Upper lobe of right lung (tissue), 1 donor: ENCODE measurements around the gene DPP7. TPM values are rescaled to one million over a fixed set of nuclear protein-coding genes. Genes with fewer than 3 reads are reported as not detected.

ENCODE experiments used
- ATAC-seq: fragments of 200-7000 bp; cut with Tn5 transposase; one replicate; pipeline ENCODE4 v1.9.1; 2020; ENCODE audit warnings: mild to moderate bottlenecking, moderate library complexity
- DNase-seq: peaks from one replicate; pipeline ENCODE4 v3.0.0-alpha.2; 2020
- H3K27ac ChIP-seq: fragments of 200-600 bp; one replicate; pipeline ENCODE4 v1.8.0; 2022
- H3K27me3 ChIP-seq: fragments of 200-600 bp; one replicate; pipeline ENCODE4 v1.8.0; 2022; ENCODE audit warnings: mild to moderate bottlenecking
- H3K36me3 ChIP-seq: fragments of 200-600 bp; one replicate; pipeline ENCODE4 v1.8.0; 2022
- H3K4me1 ChIP-seq: fragments of 200-600 bp; one replicate; pipeline ENCODE4 v1.8.0; 2022
- H3K4me3 ChIP-seq: fragments of 200-600 bp; one replicate; pipeline ENCODE4 v1.8.0; 2022; ENCODE audit warnings: mild to moderate bottlenecking
- H3K9me3 ChIP-seq: fragments of 200-600 bp; one replicate; pipeline ENCODE4 v1.8.0; 2022
- CTCF ChIP-seq: fragments of 200-600 bp; IDR thresholded peaks from one replicate; pipeline ENCODE4 v1.8.0; 2022; ENCODE audit warnings: antibody characterized with exemption
- intact Hi-C: fragments of 100-400 bp; cut with DNase I; formaldehyde crosslinking; loops from one replicate; pipeline ENCODE4 v1.11.0; 2022
- total RNA-seq: library from RNA; stranded (reverse); fragmentation: NEBNext Ultra II Directional; extraction: Animal tissue kit (Norgen Biotek cat#: 25700); gene quantifications from one replicate; pipeline ENCODE4 v1.2.1, GENCODE V29; 2021
- donor health status: DM: no; HTN: yes; CAD: no; lungs with severe emphysema.

The DPP7 gene
- total RNA-seq, 1 donor from 2014 or later, result 183 TPM

DNA sequence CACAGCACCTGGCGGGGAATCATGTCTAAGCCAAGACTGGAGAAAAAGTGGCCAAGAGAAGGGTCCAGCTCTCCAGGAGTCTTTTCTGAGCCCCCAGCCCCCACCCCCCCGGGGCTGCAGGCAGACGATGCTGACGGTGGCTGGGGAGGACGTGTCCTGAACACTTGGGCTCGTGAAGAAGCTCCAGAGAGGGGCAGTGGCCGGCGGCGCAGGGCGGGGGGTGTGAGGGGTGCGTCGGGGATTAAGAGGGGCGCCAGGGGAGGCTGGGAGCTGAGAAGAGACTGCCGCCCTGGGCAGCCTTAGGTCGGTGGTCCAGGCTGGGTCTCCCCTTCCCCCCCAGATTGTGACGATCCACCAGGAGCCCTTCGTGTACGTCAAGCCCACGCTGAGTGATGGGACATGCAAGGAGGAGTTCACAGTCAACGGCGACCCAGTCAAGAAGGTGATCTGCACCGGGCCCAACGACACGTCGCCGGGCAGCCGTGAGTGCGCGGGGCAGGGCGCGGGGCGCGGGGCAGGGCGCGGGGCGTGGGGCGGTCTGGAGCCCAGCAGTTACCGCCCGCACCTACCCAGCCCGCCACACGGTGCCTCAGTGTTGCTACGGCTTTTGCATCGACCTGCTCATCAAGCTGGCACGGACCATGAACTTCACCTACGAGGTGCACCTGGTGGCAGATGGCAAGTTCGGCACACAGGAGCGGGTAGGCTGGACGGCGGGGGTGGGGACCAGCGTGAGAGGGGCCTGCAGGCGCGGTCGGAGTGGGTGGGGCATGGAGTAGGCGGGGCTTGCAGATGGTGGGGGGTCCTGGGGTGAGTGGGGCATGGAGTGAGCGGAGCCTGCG is 46.4 kb upstream of the DPP7 start:
- no peak overlapping the region for H3K4me3 ChIP-seq
- H3K4me1 ChIP-seq, result peaks cover 25% of the 10 kb centered on the region
- TF ChIP-seq CTCF, result no peak
- ATAC-seq (no peak), DNase-seq (no peak)
- peaks cover 97% of the 10 kb centered on the region for H3K27me3 ChIP-seq
- intact Hi-C loops, result no loop called here
- no peaks in the 10 kb centered on the region for H3K36me3 ChIP-seq
- no peaks in the 10 kb centered on the region for H3K9me3 ChIP-seq
- H3K27ac ChIP-seq, result no peak overlapping the region

DNA sequence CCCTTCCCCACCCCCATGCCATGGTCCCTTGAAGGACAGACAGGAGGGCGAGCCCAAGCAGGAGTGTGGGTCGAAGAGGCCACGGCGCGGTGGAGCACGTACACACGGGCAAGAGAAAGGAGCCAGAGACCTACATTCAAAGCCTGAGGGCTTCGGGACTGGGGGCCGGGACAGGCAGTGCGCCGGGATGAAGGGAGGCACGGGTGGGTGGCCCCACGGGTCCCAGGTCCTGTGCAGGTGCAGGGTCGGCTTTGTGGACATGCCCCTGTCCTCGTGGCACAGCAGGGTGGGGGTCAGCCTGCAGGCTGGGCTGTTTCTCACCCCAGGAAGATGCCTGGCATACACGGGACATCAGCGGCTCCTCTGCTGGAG is 45.5 kb upstream of the DPP7 start:
- no peak for TF ChIP-seq CTCF
- Histone ChIP-seq H3K27ac (no peak overlapping the region), H3K36me3 (no peaks in the 10 kb centered on the region), H3K9me3 (no peaks in the 10 kb centered on the region), H3K4me3 (no peak overlapping the region), H3K4me1 (peaks cover 25% of the 10 kb centered on the region), H3K27me3 (peaks cover 97% of the 10 kb centered on the region)
- intact Hi-C loops, result no loop called here
- DNase-seq, result no peak
- no peak for ATAC-seq

DNA sequence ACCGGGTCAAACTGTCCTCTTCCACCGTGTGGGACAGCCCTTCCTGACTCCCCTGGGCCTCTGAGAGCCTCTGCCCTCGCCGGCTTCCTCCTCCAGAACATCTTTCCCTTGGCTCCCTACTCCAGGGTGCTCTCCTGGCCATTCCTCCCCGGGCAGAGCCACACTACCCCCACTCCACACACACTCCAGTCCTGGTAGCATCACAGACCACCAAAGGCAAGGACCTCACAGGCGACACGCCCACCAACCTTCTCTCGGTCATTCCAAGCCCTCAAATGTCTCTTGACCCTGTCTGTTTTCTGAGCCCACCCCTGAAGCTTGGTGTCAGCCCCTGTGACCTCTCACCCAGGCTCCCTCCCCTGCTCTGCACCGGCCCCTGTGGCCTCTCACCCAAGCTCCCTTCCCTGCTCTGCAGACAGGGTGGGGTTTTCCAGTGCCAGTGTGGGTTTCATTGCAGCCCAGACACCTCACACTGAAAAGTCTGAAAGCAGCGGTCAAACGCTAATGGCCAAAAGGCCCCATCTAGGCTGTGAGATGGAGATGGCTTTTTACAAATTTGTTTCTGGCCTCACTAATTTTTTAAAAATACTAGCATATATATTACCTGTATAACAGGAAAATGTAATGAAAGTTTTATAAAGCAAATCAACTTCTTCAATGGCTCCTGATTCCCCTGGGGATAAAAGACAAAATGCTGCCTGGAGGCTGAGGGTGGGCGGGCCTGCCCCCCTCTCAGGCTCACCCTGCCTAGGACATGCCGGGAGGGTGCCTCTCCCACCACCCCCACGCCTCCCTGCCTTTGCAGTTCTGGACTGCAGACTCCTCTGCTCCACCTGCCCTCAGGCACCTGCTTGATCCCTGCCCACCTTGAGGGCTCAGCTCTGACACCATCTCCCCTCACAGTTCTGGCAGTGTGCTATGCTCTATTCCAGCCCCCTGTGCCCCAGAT is 44.8 kb upstream of the DPP7 start:
- H3K4me3 ChIP-seq, result no peak overlapping the region
- ATAC-seq (no peak), DNase-seq (no peak)
- H3K36me3 ChIP-seq, result no peaks in the 10 kb centered on the region
- peaks cover 25% of the 10 kb centered on the region for H3K4me1 ChIP-seq
- H3K27me3 ChIP-seq, result peaks cover 90% of the 10 kb centered on the region
- H3K27ac ChIP-seq, result no peak overlapping the region
- TF ChIP-seq CTCF, result no peak
- intact Hi-C loops, result no loop called here
- H3K9me3 ChIP-seq, result no peaks in the 10 kb centered on the region

DNA sequence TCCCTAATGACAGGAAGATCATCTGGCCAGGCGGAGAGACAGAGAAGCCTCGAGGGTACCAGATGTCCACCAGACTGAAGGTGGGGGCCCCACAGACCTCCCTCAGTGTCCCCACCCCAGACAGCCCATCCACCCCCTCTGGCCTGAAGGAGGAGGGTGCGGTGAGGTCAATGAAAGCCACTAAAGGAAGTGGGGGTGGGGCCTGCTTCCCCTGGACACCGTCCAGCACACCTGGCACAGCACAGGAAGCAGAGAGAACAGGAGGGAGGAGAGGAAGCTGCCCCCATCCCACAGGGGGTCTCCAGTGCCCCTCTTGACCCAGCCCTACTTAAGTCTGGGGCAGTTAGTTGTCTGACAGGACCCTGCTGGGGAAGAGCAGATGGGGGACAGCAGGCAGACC is 44.1 kb upstream of the DPP7 start:
- intact Hi-C loops, result no loop called here
- no peak for DNase-seq
- Histone ChIP-seq H3K4me3 (no peak overlapping the region), H3K27me3 (peaks cover 83% of the 10 kb centered on the region), H3K4me1 (peaks cover 25% of the 10 kb centered on the region), H3K27ac (no peak overlapping the region), H3K36me3 (no peaks in the 10 kb centered on the region), H3K9me3 (no peaks in the 10 kb centered on the region)
- TF ChIP-seq CTCF, result no peak
- ATAC-seq, result no peak

- DNase-seq, result no peak
- H3K27me3 ChIP-seq, result peaks cover 75% of the 10 kb centered on the region
- H3K9me3 ChIP-seq, result no peaks in the 10 kb centered on the region
- H3K4me3 ChIP-seq, result no peak overlapping the region
- peaks cover 17% of the 10 kb centered on the region for H3K4me1 ChIP-seq
- H3K27ac ChIP-seq, result no peak overlapping the region
- intact Hi-C loops, result no loop called here
- TF ChIP-seq CTCF, result no peak
- no peak for ATAC-seq
- H3K36me3 ChIP-seq, result no peaks in the 10 kb centered on the region
Measured at GRCh38 chr9:137157618-137158415, 43.3 kb upstream of the DPP7 start.
